ENCODE measurements around the gene LGI4.

Gene LGI4

GRCh38 chr19:35084509-35084762 is 50.4 kb downstream of the LGI4 start:
- DNase-seq = no peak

GRCh38 chr19:35083691-35084508 is 51.0 kb downstream of the LGI4 start:
- DNase-seq = no peak

- no peak for DNase-seq
These were observed 53.7 kb downstream of the LGI4 start for GRCh38 chr19:35081201-35081600.

GRCh38 chr19:35080613-35081170 is 54.2 kb downstream of the LGI4 start:
- no peak for DNase-seq

- DNase-seq = no peak
These were observed 55.0 kb downstream of the LGI4 start for GRCh38 chr19:35079826-35080225.

GRCh38 chr19:35077411-35078223 is 57.2 kb downstream of the LGI4 start:
- no peak for DNase-seq

GRCh38 chr19:35076657-35077056 is 58.2 kb downstream of the LGI4 start:
- DNase-seq = no peak

- no peak for DNase-seq
These were observed 58.9 kb downstream of the LGI4 start for GRCh38 chr19:35076026-35076370.

GRCh38 chr19:35075202-35076025 is 59.4 kb downstream of the LGI4 start:
- no peak for DNase-seq
